ENCODE data around the gene POC1A.

The POC1A gene

DNA sequence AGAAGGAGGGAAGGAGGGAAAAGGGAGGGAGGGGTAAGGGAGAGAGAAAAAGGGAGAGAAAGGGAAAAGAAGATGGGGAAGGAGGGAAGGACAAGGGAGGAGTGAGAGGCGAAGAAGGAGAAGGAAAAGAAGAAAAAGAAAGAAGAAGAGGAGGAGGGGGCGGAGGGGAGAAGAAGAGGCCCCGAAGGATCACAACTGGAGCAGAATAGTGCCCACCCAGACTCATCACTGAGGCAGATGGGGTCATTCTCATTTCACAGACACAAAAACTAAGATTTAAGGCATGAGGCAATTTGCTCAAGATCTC is 41.0 kb upstream of the POC1A start:
- Histone ChIP-seq H3K36me3 (ENCODE audit: control insufficient read depth in 1 of 2, insufficient read depth in 2 of 2, low read length in 2 of 2) (no peaks in the 10 kb centered on the region), H3K27ac (ENCODE audit: low read length) (peak overlapping the region; percentile 79), H3K9me3 (ENCODE audit: control insufficient read depth in 1 of 2, low read length in 2 of 2) (no peaks in the 10 kb centered on the region), H3K27me3 (ENCODE audit: low read depth, low read length) (no peaks in the 10 kb centered on the region), H3K4me3 (ENCODE audit: low read depth in 1 of 2, low read length in 2 of 2) (no peak overlapping the region), H3K4me1 (ENCODE audit: control insufficient read depth in 1 of 2, insufficient read depth in 2 of 2, low read length in 2 of 2) (peaks cover 31 to 47% of the 10 kb centered on the region in 2 donors)

DNA sequence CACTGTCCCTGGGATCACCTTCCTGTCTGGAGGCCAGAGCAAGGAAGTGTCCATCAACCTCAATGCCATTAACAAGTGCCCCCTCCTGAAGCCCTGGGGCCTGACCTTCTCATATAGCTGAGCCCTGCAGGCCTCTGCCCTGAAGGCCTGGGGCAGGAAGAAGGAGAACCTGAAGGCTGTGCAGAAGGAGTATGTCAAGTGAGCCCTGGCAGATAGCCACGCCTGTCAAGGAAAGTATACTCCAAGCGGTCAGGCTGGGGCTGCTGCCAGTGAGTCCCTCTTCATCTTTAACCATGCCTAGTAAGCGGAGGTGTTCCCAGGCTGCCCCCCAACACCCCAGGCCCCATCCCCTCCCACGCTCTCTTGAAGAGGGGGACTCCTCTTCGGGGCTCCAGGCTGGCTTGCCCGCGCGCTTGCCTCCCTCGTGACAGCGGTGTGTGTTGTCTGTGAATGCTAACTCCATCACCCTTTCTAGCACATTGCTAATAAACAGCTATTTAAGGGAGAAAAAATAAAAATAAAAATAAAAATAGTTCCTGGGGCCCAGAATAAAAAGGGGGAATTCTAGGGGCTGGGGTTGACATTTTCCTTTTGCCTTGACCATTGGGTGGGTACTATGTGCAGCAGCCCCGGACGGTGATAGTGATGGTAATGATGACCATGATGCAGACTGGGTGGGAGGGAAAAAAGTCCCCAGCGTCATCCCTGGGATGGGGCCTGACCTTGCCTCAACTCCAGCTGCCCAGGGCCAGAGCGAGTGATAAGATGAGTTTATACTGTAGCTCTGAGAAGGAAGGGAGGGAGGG is 40.5 kb upstream of the POC1A start:
- Histone ChIP-seq H3K9me3 (ENCODE audit: control insufficient read depth in 1 of 2, low read length in 2 of 2) (no peaks in the 10 kb centered on the region), H3K27me3 (ENCODE audit: low read depth, low read length) (no peaks in the 10 kb centered on the region), H3K27ac (ENCODE audit: low read length) (no peak overlapping the region), H3K36me3 (ENCODE audit: control insufficient read depth in 1 of 2, insufficient read depth in 2 of 2, low read length in 2 of 2) (no peaks in the 10 kb centered on the region), H3K4me1 (ENCODE audit: control insufficient read depth in 1 of 2, insufficient read depth in 2 of 2, low read length in 2 of 2) (peaks cover 36 to 51% of the 10 kb centered on the region in 2 donors), H3K4me3 (ENCODE audit: low read depth in 1 of 2, low read length in 2 of 2) (no peak overlapping the region)

DNA sequence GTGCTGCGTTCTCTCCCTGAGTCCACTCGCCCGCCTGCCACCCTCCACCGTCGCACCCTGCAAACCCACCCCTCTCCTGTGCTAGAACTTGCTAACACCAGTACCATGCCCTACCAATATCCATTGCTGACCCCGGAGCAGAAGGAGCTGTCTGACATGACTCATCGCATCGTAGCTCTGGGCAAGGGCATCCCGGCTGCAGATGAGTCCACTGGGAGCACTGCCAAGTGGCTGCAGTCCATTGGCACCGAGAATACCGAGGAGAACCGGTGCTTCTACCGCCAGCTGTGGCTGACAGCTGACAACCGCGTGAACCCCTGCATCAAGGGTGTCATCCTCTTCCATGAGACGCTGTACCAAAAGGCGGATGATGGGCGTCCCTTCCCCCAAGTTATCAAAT is 38.8 kb upstream of the POC1A start:
- Histone ChIP-seq H3K9me3 (ENCODE audit: control insufficient read depth in 1 of 2, low read length in 2 of 2) (no peaks in the 10 kb centered on the region), H3K27ac (ENCODE audit: low read length) (no peak overlapping the region), H3K36me3 (ENCODE audit: control insufficient read depth in 1 of 2, insufficient read depth in 2 of 2, low read length in 2 of 2) (no peaks in the 10 kb centered on the region), H3K4me3 (ENCODE audit: low read depth in 1 of 2, low read length in 2 of 2) (no peak overlapping the region), H3K27me3 (ENCODE audit: low read depth, low read length) (no peaks in the 10 kb centered on the region), H3K4me1 (ENCODE audit: control insufficient read depth in 1 of 2, insufficient read depth in 2 of 2, low read length in 2 of 2) (peaks cover 38 to 39% of the 10 kb centered on the region in 2 donors)

DNA sequence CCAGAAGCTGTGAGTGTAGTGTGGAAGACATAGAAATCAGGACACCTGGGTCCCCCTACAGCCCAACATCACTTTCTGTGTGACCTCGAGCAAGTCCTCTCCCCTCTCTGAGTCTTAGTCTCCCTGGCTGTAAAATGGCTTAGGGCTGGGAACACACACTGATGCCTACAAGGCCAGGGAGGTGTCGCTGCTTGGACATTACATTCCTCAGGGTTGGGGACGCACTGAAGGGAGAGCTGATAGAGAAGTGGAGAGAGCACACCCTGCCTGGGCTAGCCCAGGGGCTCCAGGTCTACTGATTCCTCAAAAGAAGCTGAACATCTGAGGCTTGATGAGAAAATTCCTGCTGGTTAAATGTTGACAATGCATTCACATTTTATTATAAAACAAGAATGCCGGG is 37.4 kb upstream of the POC1A start:
- Histone ChIP-seq H3K27me3 (ENCODE audit: low read depth, low read length) (no peaks in the 10 kb centered on the region), H3K4me1 (ENCODE audit: control insufficient read depth in 1 of 2, insufficient read depth in 2 of 2, low read length in 2 of 2) (peaks cover 27 to 28% of the 10 kb centered on the region in 2 donors), H3K4me3 (ENCODE audit: low read depth in 1 of 2, low read length in 2 of 2) (no peak overlapping the region), H3K9me3 (ENCODE audit: control insufficient read depth in 1 of 2, low read length in 2 of 2) (no peaks in the 10 kb centered on the region), H3K27ac (ENCODE audit: low read length) (no peak overlapping the region), H3K36me3 (ENCODE audit: control insufficient read depth in 1 of 2, insufficient read depth in 2 of 2, low read length in 2 of 2) (no peaks in the 10 kb centered on the region)

DNA sequence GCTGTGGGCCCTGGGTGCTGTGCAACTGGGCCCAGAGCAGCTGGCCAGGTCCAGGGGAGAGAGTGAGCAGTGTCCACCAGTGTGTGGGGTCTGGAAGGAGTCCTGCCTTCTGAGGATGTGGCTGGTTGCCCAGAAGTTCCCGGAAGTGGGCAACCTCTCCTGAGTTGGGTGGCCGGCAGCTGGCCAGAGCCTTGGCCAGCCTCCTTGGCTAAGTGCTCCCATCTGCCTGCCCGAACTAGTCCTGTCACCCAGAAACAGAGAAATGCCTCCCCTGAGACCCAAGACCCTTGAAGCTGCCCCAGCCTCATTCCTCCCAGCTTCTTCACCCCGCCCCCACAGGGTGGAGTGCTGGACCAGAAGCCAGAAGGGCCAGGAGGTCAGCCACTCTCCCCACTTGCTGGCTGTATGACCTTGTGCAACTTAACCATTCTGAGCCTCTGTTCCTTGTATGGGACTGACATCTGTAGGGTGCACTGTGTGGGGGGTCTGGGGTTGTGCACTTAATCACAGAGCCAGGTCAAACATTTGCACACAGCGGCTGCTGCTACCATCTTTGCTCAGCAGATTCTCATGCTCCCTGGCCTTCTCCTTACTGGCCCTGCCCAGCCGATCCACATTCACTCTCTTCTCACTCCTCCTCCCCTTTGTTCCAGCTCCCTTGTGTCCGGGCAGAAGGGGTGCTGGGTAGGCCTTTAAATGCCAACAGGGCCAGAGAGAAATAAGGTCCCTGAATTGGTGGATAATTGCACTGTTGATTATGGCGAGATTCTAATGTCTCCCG is 36.3 kb upstream of the POC1A start:
- Histone ChIP-seq H3K27me3 (ENCODE audit: low read depth, low read length) (no peaks in the 10 kb centered on the region), H3K4me1 (ENCODE audit: control insufficient read depth in 1 of 2, insufficient read depth in 2 of 2, low read length in 2 of 2) (peaks cover 18 to 27% of the 10 kb centered on the region in 2 donors), H3K36me3 (ENCODE audit: control insufficient read depth in 1 of 2, insufficient read depth in 2 of 2, low read length in 2 of 2) (no peaks in the 10 kb centered on the region), H3K4me3 (ENCODE audit: low read depth in 1 of 2, low read length in 2 of 2) (no peak overlapping the region), H3K9me3 (ENCODE audit: control insufficient read depth in 1 of 2, low read length in 2 of 2) (no peaks in the 10 kb centered on the region), H3K27ac (ENCODE audit: low read length) (no peak overlapping the region)

DNA sequence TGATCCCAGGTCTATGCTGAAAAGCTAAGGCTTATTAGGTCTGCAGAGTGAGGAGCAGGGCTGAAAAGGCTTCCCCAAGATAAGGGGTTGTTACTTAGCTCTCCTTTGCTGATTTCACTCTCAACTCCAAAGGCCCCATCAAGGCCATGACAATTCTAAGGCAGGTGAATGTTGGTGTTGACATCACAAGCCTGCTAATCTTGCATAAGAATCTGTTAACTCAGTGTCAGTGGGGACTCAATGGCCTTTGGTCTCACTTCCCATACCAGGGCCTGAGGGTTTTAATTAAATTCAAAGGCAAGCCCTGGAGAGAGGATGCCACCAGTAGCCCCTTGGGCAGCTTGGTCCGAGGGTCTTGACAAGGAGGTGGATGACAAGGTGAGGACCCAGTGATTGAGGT is 34.3 kb upstream of the POC1A start:
- Histone ChIP-seq H3K4me1 (ENCODE audit: control insufficient read depth in 1 of 2, insufficient read depth in 2 of 2, low read length in 2 of 2) (peaks cover 13 to 18% of the 10 kb centered on the region in 2 donors), H3K27ac (ENCODE audit: low read length) (no peak overlapping the region), H3K36me3 (ENCODE audit: control insufficient read depth in 1 of 2, insufficient read depth in 2 of 2, low read length in 2 of 2) (no peaks in the 10 kb centered on the region), H3K27me3 (ENCODE audit: low read depth, low read length) (no peaks in the 10 kb centered on the region), H3K4me3 (ENCODE audit: low read depth in 1 of 2, low read length in 2 of 2) (no peak overlapping the region), H3K9me3 (ENCODE audit: control insufficient read depth in 1 of 2, low read length in 2 of 2) (no peaks in the 10 kb centered on the region)

DNA sequence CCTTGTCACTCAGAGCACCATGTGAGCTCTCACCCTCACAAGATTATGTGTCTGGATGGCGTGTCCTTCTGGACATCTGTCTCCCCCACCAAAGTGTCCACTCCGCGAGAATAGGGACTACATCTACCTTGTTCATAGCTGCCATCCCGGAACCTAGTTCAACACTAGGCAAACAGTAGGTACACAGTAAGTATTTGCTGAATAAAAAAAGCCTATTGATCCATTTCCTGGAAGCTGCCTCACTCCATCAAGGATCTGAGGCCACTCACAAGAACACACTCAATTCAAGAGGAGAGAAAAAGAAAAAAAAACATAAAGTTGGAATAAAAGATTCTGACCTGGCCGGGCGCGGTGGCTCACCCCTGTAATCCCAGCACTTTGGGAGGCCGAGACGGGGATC is 32.5 kb upstream of the POC1A start:
- Histone ChIP-seq H3K4me1 (ENCODE audit: control insufficient read depth in 1 of 2, insufficient read depth in 2 of 2, low read length in 2 of 2) (peaks cover 11 to 13% of the 10 kb centered on the region in 2 donors), H3K9me3 (ENCODE audit: control insufficient read depth in 1 of 2, low read length in 2 of 2) (no peaks in the 10 kb centered on the region), H3K36me3 (ENCODE audit: control insufficient read depth in 1 of 2, insufficient read depth in 2 of 2, low read length in 2 of 2) (no peaks in the 10 kb centered on the region), H3K4me3 (ENCODE audit: low read depth in 1 of 2, low read length in 2 of 2) (no peak overlapping the region), H3K27ac (ENCODE audit: low read length) (no peak overlapping the region), H3K27me3 (ENCODE audit: low read depth, low read length) (no peaks in the 10 kb centered on the region)

DNA sequence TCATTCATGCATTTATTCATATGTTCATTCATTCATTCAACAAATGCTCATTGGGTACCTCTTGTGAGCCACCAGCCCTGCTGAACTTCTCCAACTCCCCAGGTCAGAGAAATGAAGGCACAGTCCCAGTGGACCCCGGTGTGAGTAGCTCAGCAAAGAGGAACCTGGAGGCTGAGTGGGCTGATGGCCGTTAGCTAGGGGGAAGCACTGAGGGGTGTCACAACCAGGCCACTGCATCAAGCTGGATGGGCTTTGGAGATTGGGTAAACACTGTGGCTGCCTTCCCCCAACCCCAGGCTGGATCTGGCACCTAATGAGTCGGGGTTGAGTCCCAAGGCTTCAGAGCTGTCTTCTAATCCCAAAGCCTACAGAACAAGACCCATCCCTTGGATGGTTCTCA is 31.6 kb upstream of the POC1A start:
- H3K36me3 ChIP-seq (ENCODE audit: control insufficient read depth in 1 of 2, insufficient read depth in 2 of 2, low read length in 2 of 2) = no peaks in the 10 kb centered on the region
- no peaks in the 10 kb centered on the region for H3K9me3 ChIP-seq (ENCODE audit: control insufficient read depth in 1 of 2, low read length in 2 of 2)
- H3K4me3 ChIP-seq (ENCODE audit: low read depth in 1 of 2, low read length in 2 of 2) = no peak overlapping the region
- peaks cover 11 to 13% of the 10 kb centered on the region in 2 donors for H3K4me1 ChIP-seq (ENCODE audit: control insufficient read depth in 1 of 2, insufficient read depth in 2 of 2, low read length in 2 of 2)
- H3K27ac ChIP-seq (ENCODE audit: low read length) = no peak overlapping the region
- no peaks in the 10 kb centered on the region for H3K27me3 ChIP-seq (ENCODE audit: low read depth, low read length)

DNA sequence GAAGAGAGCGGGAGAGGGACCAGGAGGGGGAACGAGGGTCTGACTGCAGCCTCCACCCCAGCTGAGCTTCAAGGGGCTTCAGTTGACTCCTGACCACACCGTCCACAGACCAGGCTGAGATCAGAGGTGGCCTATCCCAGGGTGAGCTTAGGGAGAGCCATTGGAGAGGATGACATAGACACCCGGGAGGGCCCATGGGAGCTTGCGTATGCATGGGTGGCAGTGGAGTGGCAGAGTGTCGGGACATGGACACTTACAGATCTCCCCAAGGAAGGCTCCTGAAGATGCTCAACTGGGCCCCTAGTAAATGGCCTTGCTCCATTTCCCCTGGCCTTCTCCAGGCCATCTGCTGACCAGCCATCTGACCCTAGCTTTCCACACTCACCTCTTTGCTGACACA is 31.1 kb upstream of the POC1A start:
- Histone ChIP-seq H3K9me3 (ENCODE audit: control insufficient read depth in 1 of 2, low read length in 2 of 2) (no peaks in the 10 kb centered on the region), H3K4me3 (ENCODE audit: low read depth in 1 of 2, low read length in 2 of 2) (no peak overlapping the region), H3K27me3 (ENCODE audit: low read depth, low read length) (no peaks in the 10 kb centered on the region), H3K4me1 (ENCODE audit: control insufficient read depth in 1 of 2, insufficient read depth in 2 of 2, low read length in 2 of 2) (peaks cover 7 to 8% of the 10 kb centered on the region in 2 donors), H3K27ac (ENCODE audit: low read length) (no peak overlapping the region), H3K36me3 (ENCODE audit: control insufficient read depth in 1 of 2, insufficient read depth in 2 of 2, low read length in 2 of 2) (no peaks in the 10 kb centered on the region)

DNA sequence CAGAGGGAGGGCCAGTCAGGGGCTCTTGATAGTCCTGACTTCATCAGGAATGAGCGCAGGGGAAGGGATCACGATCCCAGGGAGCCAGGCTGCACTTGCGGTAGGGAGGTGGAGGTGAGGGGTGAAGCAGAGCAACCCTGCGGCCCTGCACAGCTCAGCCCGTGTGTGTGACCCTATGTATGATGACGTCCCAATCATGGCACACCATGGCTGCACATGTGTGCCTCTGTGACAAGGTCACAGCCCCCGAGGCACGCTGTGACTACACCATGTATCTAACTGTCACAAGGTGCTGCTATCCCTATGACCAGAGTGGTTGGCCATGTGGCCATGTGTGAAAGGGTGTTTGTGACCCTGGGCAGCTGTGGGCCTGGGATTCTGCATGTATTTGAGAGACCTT is 30.5 kb upstream of the POC1A start:
- Histone ChIP-seq H3K9me3 (ENCODE audit: control insufficient read depth in 1 of 2, low read length in 2 of 2) (no peaks in the 10 kb centered on the region), H3K36me3 (ENCODE audit: control insufficient read depth in 1 of 2, insufficient read depth in 2 of 2, low read length in 2 of 2) (no peaks in the 10 kb centered on the region), H3K4me3 (ENCODE audit: low read depth in 1 of 2, low read length in 2 of 2) (no peak overlapping the region), H3K4me1 (ENCODE audit: control insufficient read depth in 1 of 2, insufficient read depth in 2 of 2, low read length in 2 of 2) (peaks cover under 1 to 2% of the 10 kb centered on the region in 2 donors), H3K27ac (ENCODE audit: low read length) (no peak overlapping the region), H3K27me3 (ENCODE audit: low read depth, low read length) (no peaks in the 10 kb centered on the region)

DNA sequence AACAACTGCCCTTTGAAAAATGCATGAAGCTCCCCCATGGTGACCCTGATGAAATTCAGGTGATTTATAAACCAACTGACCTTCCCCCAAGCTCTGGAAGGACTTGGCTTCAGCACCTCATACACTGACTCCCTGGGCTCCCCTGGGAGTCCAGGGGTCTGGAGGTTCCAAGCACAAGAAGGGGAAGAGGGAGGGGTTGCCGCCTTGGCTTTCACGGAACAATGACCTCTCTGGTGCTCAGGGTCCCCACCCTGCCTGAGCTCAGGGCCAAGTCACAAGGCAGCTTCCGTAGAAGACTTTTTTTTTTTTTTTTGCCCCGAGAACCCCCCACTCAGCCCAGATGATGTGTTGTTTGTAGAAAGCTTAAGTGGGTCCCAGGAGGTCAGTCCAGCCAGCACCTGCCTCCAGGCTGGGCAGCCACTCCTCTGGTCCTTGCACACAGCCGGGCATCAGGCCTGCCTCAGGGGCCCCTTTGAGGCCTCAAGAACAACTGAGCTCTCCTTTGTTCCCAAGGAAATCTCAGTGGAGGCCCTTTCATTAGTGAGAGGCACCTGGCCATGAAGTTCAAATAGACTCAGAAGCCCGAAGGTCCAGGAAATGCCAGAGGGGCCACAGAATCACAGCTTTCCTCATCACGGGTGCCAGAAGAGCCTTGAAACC is 29.7 kb upstream of the POC1A start:
- H3K27ac ChIP-seq (ENCODE audit: low read length) = no peak overlapping the region

More for the DNA sequence above, 29.7 kb upstream of the POC1A start:
- H3K4me1 ChIP-seq (ENCODE audit: control insufficient read depth in 1 of 2, insufficient read depth in 2 of 2, low read length in 2 of 2) = no peaks in the 10 kb centered on the region
- H3K4me3 ChIP-seq (ENCODE audit: low read depth in 1 of 2, low read length in 2 of 2) = no peak overlapping the region
- no peaks in the 10 kb centered on the region for H3K36me3 ChIP-seq (ENCODE audit: control insufficient read depth in 1 of 2, insufficient read depth in 2 of 2, low read length in 2 of 2)
- no peaks in the 10 kb centered on the region for H3K27me3 ChIP-seq (ENCODE audit: low read depth, low read length)
- H3K9me3 ChIP-seq (ENCODE audit: control insufficient read depth in 1 of 2, low read length in 2 of 2) = no peaks in the 10 kb centered on the region
